AG10803 (cell line): ENCODE results near the gene DNMBP.

Experiments used
- DNase-seq: peaks from one replicate; pipeline ENCODE4 v3.0.0; 2010; ENCODE audit warnings: low read depth
- H3K4me3 ChIP-seq: 2 replicates; pipeline ENCODE4 v1.5.1; 2011; ENCODE audit warnings: mild to moderate bottlenecking, low read length, control low read depth
- CTCF ChIP-seq: conservative IDR thresholded peaks from 2 replicates; pipeline ENCODE4 v1.5.1; 2011; ENCODE audit warnings: mild to moderate bottlenecking, low read length, control low read depth, inconsistent platforms

The DNMBP gene

GRCh38 chr10:100043344-100043743 lies 33.6 kb upstream of the DNMBP start:
- DNase-seq = no peak
- no peak for TF ChIP-seq CTCF
- no peak overlapping the region for H3K4me3 ChIP-seq

GRCh38 chr10:100041306-100042002 lies 31.7 kb upstream of the DNMBP start:
- no peak for DNase-seq
- H3K4me3 ChIP-seq = no peak overlapping the region
- no peak for TF ChIP-seq CTCF

- no peak for DNase-seq
- TF ChIP-seq CTCF = no peak
- no peak overlapping the region for H3K4me3 ChIP-seq
These were observed 28.9 kb upstream of the DNMBP start for GRCh38 chr10:100038561-100039071.

- DNase-seq = no peak
- H3K4me3 ChIP-seq = no peak overlapping the region
- TF ChIP-seq CTCF = no peak
These were observed 28.1 kb upstream of the DNMBP start for GRCh38 chr10:100037758-100038315.

GRCh38 chr10:100036850-100037249 lies 27.1 kb upstream of the DNMBP start:
- no peak overlapping the region for H3K4me3 ChIP-seq
- no peak for TF ChIP-seq CTCF
- DNase-seq = no peak

GRCh38 chr10:100033766-100034418 lies 24.1 kb upstream of the DNMBP start:
- DNase-seq = no peak
- TF ChIP-seq CTCF = no peak
- no peak overlapping the region for H3K4me3 ChIP-seq
